Measurements from ENCODE around the gene PLPP4. TPM values are rescaled to one million over a fixed set of nuclear protein-coding genes. Genes with fewer than 3 reads are reported as not detected.

The PLPP4 gene
- total and polyA plus RNA-seq, 10 of the 15 experiments (the other 5 are each of a cell fraction or from before 2014, with no cell fraction given): 0.08 to 3.1 (median 0.26) TPM; not detected in 3

- FAIRE-seq: no peak
- intact Hi-C loops (cut with micrococcal nuclease; ENCODE audit: unreplicated experiment): no loop called here
Observed at GRCh38 chr10:120477743-120478141, 20.7 kb downstream of the PLPP4 start.

GRCh38 chr10:120478386-120478785 is 21.4 kb downstream of the PLPP4 start:
- no peak overlapping the region for H2AFZ ChIP-seq (ENCODE audit: control insufficient read depth, low read depth, low read length)
- H3K4me2 ChIP-seq (ENCODE audit: control insufficient read depth, insufficient read depth): no peak overlapping the region
- no peak overlapping the region for H3K4me3 ChIP-seq
- no peak for DNase-seq (ENCODE audit: low read depth, low spot score)
- ChIA-PET RAD21 (ENCODE audit: unreplicated experiment) (no interaction called here), POLR2A (no interaction called here), CTCF (no interaction called here), SMC1A (ENCODE audit: uncharacterized antibody, unreplicated experiment) (interaction anchor here (1.3 kb wide), 1 partner anchor 55 kb away, joined by 3 read pairs; no protein-coding TSS in a partner anchor)
- no peaks in the 10 kb centered on the region for H3K4me1 ChIP-seq (ENCODE audit: control insufficient read depth, insufficient read depth, low read length)
- no TSS peak for BruUV-seq (replicated peaks)
- in situ Hi-C loops (cut with MboI): no loop called here
- no peak for TF ChIP-seq BMI1 (IDR thresholded peaks at IDR 0.05; ENCODE audit: borderline replicate concordance)
- no peak for TF ChIP-seq E2F8 (IDR thresholded peaks at IDR 0.05; ENCODE audit: low read depth, partially characterized antibody)
- no peak for TF ChIP-seq MTA3 (IDR thresholded peaks at IDR 0.05; ENCODE audit: borderline replicate concordance, low read length)
- no peaks in the 10 kb centered on the region for H3K36me3 ChIP-seq (ENCODE audit: control insufficient read depth in 2 of 2, insufficient read depth in 2 of 2, low read length in 1 of 2)
- intact Hi-C loops (cut with micrococcal nuclease; ENCODE audit: unreplicated experiment): no loop called here
- H3K27me3 ChIP-seq (replicated peaks in 1 of 2; ENCODE audit: control insufficient read depth in 2 of 2, insufficient read depth in 2 of 2, low read length in 1 of 2): no peaks in the 10 kb centered on the region
- H3K9ac ChIP-seq (ENCODE audit: control insufficient read depth, insufficient read depth, low read length): no peak overlapping the region
- no peak for ATAC-seq
- no peak for FAIRE-seq
- H3K79me2 ChIP-seq (ENCODE audit: control insufficient read depth, insufficient read depth, low read length): no peaks in the 10 kb centered on the region
- H3K9me3 ChIP-seq (replicated peaks; ENCODE audit: control insufficient read depth, insufficient read depth, low read length): no peaks in the 10 kb centered on the region; the same call in 2 of the 3 replicates
- H3K27ac ChIP-seq (ENCODE audit: control insufficient read depth, insufficient read depth): no peak overlapping the region
- H4K20me1 ChIP-seq (ENCODE audit: control insufficient read depth, insufficient read depth): no peaks in the 10 kb centered on the region

More at GRCh38 chr10:120477743-120478141, 20.7 kb downstream of the PLPP4 start:
- ChIA-PET SMC1A (ENCODE audit: uncharacterized antibody, unreplicated experiment) (interaction anchor here (1.0 to 1.3 kb wide), 2 partner anchors 8 to 55 kb away, joined by 3 read pairs; no protein-coding TSS in a partner anchor), CTCF (interaction anchor here (0.6 kb wide), 1 partner anchor 11 kb away, joined by 3 read pairs; no protein-coding TSS in a partner anchor), RAD21 (ENCODE audit: unreplicated experiment) (no interaction called here), POLR2A (no interaction called here)
- no peaks in the 10 kb centered on the region for H3K79me2 ChIP-seq (ENCODE audit: control insufficient read depth, insufficient read depth, low read length)
- no peak overlapping the region for H3K27ac ChIP-seq (ENCODE audit: control insufficient read depth, insufficient read depth)
- BruUV-seq (replicated peaks): no TSS peak
- no peak for TF ChIP-seq TCF12 (IDR thresholded peaks at IDR 0.05; ENCODE audit: low read depth, low read length)
- no peak for TF ChIP-seq EP300 (IDR thresholded peaks at IDR 0.05; ENCODE audit: borderline replicate concordance in 1 of 2, control insufficient read depth in 1 of 2, low read depth in 2 of 2, low read length in 2 of 2)
- no peaks in the 10 kb centered on the region for H3K27me3 ChIP-seq (replicated peaks in 1 of 2; ENCODE audit: control insufficient read depth in 2 of 2, insufficient read depth in 2 of 2, low read length in 1 of 2)
- no peaks in the 10 kb centered on the region for H4K20me1 ChIP-seq (ENCODE audit: control insufficient read depth, insufficient read depth)
- no peaks in the 10 kb centered on the region for H3K36me3 ChIP-seq (ENCODE audit: control insufficient read depth in 2 of 2, insufficient read depth in 2 of 2, low read length in 1 of 2)
- H3K4me1 ChIP-seq (ENCODE audit: control insufficient read depth, insufficient read depth, low read length): no peaks in the 10 kb centered on the region
- no peaks in the 10 kb centered on the region; the same call in 2 of the 3 replicates for H3K9me3 ChIP-seq (replicated peaks; ENCODE audit: control insufficient read depth, insufficient read depth, low read length)
- H3K4me3 ChIP-seq: no peak overlapping the region
- no peak for ATAC-seq
- H2AFZ ChIP-seq (ENCODE audit: control insufficient read depth, low read depth, low read length): no peak overlapping the region
- WGBS (ENCODE audit: insufficient coverage, insufficient replicate concordance, low lambda C conversion rate, missing lambda C conversion rate): 46% methylated on average over 3 of the region's 3 CpGs
- no peak overlapping the region for H3K4me2 ChIP-seq (ENCODE audit: control insufficient read depth, insufficient read depth)
- H3K9ac ChIP-seq (ENCODE audit: control insufficient read depth, insufficient read depth, low read length): no peak overlapping the region
- DNase-seq (ENCODE audit: low read depth, low spot score): no peak
- in situ Hi-C loops (cut with MboI): no loop called here

Data from GM12878 (cell line).